Ovary (tissue), 3 donors: ENCODE data around the gene ICAM4.

ENCODE experiments used
- CTCF ChIP-seq, 3 donors: fragments of 450-650 bp in 2 of 3; fragments of 200-600 bp in 1 of 3; IDR thresholded peaks; one replicate each; pipeline versions ENCODE4 v1.5.1 to v1.8.0; 2016 to 2022; ENCODE audit warnings: antibody characterized with exemption in 3 of 3, mild to moderate bottlenecking in 1 of 3
- EP300 ChIP-seq: sonication (generic); formaldehyde crosslinking; IDR thresholded peaks from one replicate; pipeline ENCODE4 v1.6.1; 2017; ENCODE audit warnings: antibody characterized with exemption
- POLR2A ChIP-seq: fragments of 450-650 bp; IDR thresholded peaks from one replicate; pipeline ENCODE4 v1.6.1; 2017; ENCODE audit warnings: antibody characterized with exemption, mild to moderate bottlenecking, moderate library complexity
- donor health status: DM: no; HTN: no; CAD: no.

- TF ChIP-seq EP300 (no peak), CTCF (IDR thresholded peaks at IDR 0.05) (no peak), POLR2A (no peak)
These were observed 22.7 kb downstream of the ICAM4 start, which contains the start of gene ZGLP1 for GRCh38 chr19:10309423-10309822.
